WI38 (cell line): ENCODE measurements around the gene EEF1A2.

Experiments used
- H3K4me3 ChIP-seq: 2 replicates; pipeline ENCODE4 v1.5.1; 2011; ENCODE audit warnings: low read depth, mild to moderate bottlenecking, control low read depth, low read length
- TF ChIP-seq, protein P1 (sequence below): IDR thresholded peaks from 2 replicates; pipeline ENCODE4 v1.5.1; 2012; ENCODE audit warnings: low read depth, mild to moderate bottlenecking, control low read depth, low read length

EEF1A2 gene

DNA sequence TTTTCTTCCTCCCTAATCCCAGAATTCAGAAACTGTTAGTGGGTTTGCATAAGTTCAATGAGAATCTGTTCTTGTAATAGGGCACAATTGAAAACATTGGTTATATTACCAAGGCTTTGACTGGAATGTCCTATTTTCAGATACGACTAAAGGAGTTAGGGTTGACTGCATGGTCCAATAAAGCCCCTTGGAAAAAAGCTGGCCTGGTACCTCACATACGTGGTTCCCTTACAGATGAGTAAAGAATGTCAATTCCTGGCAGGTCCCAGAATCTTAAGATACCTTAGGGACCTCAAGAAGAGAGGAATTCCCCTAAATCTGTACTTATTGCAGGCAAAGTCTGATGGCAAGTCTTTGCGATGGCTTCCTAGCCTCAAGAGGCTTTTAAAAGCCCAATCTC lies 26.3 kb upstream of the EEF1A2 start:
- TF ChIP-seq, protein P1, sequence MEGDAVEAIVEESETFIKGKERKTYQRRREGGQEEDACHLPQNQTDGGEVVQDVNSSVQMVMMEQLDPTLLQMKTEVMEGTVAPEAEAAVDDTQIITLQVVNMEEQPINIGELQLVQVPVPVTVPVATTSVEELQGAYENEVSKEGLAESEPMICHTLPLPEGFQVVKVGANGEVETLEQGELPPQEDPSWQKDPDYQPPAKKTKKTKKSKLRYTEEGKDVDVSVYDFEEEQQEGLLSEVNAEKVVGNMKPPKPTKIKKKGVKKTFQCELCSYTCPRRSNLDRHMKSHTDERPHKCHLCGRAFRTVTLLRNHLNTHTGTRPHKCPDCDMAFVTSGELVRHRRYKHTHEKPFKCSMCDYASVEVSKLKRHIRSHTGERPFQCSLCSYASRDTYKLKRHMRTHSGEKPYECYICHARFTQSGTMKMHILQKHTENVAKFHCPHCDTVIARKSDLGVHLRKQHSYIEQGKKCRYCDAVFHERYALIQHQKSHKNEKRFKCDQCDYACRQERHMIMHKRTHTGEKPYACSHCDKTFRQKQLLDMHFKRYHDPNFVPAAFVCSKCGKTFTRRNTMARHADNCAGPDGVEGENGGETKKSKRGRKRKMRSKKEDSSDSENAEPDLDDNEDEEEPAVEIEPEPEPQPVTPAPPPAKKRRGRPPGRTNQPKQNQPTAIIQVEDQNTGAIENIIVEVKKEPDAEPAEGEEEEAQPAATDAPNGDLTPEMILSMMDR = no peak
- no peak overlapping the region for H3K4me3 ChIP-seq

DNA sequence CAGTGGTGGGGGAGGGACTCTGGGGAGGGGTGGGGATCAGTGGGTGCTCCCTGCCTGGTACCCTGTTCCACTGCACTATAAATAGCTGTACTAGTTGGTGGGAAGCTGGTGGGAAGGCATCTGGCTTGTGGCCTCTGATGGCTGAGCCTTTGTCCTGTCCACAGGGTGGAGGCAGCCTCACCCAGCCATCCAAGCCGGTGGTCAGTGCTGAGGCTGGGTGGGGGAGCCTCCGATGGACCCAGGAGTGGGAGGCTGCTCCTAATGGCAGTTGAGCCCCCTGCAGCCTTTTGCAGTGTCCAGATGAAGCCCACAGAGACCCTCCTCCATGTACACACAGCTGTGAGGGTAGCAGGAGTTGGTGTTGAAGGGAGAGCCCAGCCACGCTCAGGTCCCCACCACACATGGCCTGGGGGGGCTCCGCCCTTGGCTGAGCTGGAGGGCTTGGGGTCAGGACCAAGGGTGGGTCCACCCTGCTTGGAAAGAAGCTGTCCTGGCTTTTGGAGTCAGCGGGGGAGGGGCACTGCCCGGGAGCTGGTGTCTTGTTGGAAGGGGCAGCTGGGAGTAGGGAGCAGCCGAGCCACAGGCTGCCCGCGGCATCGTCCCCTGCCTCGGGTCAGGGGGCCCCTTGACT lies 24.2 kb upstream of the EEF1A2 start:
- TF ChIP-seq, protein P1 = no peak
- H3K4me3 ChIP-seq = no peak overlapping the region

DNA sequence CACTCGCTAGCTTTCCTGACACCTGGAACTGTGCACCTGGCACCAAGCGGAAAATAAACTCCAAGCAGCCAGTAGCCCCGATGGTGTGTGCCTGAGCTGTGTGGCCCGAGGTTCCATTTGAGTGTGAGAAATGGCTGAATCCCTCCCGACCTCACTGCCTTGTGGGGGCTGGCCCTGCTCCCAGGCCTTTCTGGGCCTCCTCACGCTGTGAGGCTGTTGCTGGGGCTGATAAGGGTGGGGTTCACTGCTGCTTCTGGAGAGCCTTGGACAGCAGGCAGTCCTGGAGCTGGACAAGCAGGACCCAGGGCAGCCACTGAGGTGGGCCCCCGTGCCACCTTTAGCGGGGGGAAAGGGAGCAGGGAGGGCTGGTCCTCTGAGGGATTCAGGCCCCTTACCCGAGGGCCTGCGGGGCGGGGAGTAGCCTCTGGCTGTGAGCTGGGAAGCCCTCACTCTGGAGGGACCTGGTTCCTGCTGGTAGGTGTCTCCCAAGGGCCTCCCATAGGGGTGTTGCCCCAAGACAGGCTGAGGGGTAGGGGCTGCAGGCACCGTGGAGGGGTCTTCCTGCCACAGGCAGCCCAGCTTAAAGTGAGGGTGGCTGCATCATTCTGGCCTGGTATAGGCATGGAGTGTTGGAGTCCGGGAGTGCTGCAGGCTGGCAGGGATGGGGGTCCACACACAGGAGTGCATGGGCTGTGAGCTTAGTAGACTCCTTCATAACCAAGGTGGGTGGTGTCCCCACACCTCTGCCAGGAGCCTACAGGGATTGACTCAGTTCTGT lies 23.4 kb upstream of the EEF1A2 start:
- TF ChIP-seq, protein P1 = no peak
- H3K4me3 ChIP-seq = peak overlapping the region; percentile 89

DNA sequence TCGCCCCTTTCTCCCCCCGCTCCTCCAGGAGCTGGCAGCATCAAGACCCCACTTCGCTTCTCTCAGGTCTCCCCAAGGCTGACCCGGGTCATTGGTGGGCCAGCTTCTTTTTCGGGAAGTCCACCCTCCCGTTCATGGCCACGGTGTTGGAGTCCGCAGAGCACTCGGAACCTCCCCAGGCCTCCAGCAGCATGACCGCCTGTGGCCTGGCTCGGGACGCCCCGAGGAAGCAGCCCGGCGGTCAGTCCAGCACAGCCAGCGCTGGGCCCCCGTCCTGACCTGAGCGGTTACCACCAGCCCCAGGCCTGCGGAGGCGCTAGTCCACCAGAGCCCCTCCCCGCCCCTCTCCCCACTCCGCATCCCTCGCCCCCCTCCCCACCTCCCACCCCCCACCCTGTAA lies 22.7 kb upstream of the EEF1A2 start:
- H3K4me3 ChIP-seq = peak overlapping the region; percentile 89
- TF ChIP-seq, protein P1 = no peak

DNA sequence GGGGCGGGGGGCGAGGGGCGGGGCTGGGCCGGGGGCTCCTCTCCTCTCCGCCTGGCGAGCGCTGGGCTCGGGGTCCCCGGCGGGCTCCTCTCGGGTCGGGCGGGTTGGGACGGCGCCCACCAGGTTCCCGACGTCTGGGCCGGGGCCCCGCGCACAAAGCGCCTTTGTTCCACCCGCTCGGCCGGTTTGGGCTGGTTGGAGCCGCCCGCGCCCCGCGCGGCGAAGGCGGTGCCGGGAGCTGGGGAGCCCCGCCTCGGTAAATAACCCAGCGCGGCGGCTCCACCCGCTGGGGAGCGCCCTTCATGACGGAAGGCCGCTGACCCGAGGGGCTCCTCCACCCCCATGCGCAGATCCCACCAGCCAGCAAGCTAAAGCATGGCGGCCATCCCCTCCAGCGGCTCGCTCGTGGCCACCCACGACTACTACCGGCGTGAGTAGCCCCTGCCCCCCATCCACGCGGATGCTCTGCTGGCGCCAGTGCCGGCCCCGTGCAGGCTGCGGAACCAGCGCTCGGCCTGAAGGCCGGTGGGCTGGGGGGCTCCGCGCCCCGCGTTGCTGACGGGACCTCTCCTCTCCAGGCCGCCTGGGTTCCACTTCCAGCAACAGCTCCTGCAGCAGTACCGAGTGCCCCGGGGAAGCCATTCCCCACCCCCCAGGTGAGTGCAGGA lies 22.2 kb upstream of the EEF1A2 start:
- TF ChIP-seq, protein P1 = no peak
- peak overlapping the region; percentile 89 for H3K4me3 ChIP-seq

DNA sequence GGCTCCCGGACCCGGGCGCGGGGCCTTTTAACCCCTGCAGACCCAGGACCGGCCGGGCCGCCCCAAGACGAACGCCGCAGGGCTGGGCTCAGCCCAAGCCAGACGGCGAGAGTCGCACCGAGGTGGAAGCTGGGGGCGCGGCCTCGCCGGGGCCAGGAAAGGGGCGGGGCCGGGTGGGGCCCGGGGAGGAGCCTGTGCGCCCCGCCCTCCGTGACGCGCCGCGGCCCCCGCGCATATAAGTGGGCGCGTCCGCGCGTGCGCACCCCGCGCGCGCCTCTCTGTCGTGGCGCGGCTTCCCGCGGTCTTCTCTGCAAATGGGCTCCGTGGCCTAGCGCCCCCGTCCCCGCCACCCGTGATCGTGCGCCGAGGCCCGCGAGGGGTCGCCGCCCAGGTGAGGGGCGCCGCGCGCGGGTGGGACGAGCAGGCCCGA lies 21.6 kb upstream of the EEF1A2 start, which contains the start of gene PPDPF:
Gene PPDPF (plus strand): TSS at position 262 of the 430 bp plus-strand sequence. CDS start 544 bp downstream, outside the sequence.
- peak within 1 kb of the TSS; percentile 89 for H3K4me3 ChIP-seq
- TF ChIP-seq, protein P1 = no peak
